DOHH2 (cell line): Measurements from ENCODE around the gene MUC5B.
"Not testable (repeated sequence)": the region's sequence is repeated elsewhere in the genome, so short reads cannot be mapped to it uniquely, and the experiment has no call there.

Source experiments
- H3F3A ChIP-seq: fragments of 200-600 bp; sonication (generic), shearing (Covaris generic); 2 replicates; pipeline ENCODE4 v1.6.0; 2016; ENCODE audit warnings: antibody characterized with exemption, mild to moderate bottlenecking; ENCODE audit not compliant: control insufficient read depth, insufficient read depth
- H3K27ac ChIP-seq: fragments of 200-600 bp; sonication (generic); 2 replicates; pipeline ENCODE4 v1.5.1; 2014; ENCODE audit warnings: low read depth, mild to moderate bottlenecking, low read length, moderate library complexity
- H3K27me3 ChIP-seq: fragments of 200-600 bp; sonication (generic); 2 replicates; pipeline ENCODE4 v1.6.1; 2014; ENCODE audit warnings: mild to moderate bottlenecking, low read length, mixed read lengths; ENCODE audit not compliant: control insufficient read depth
- H3K36me3 ChIP-seq: fragments of 200-600 bp; sonication (generic); 2 replicates; pipeline ENCODE4 v1.6.1; 2014; ENCODE audit warnings: mild to moderate bottlenecking, low read length, moderate library complexity, mixed read lengths; ENCODE audit not compliant: control insufficient read depth
- H3K4me1 ChIP-seq: fragments of 200-600 bp; sonication (generic); 2 replicates; pipeline ENCODE4 v1.6.1; 2014; ENCODE audit warnings: mild to moderate bottlenecking, low read length, mixed read lengths; ENCODE audit not compliant: control insufficient read depth
- H3K4me2 ChIP-seq: fragments of 200-600 bp; sonication (generic); 2 replicates; pipeline ENCODE4 v1.6.0; 2014; ENCODE audit warnings: mild to moderate bottlenecking, low read length, moderate library complexity
- H3K4me3 ChIP-seq: fragments of 200-600 bp; sonication (generic); 2 replicates; pipeline ENCODE4 v1.5.1; 2014; ENCODE audit warnings: mild to moderate bottlenecking, low read length, mixed read lengths
- H3K79me2 ChIP-seq: fragments of 200-600 bp; sonication (generic); 2 replicates; pipeline ENCODE4 v1.6.1; 2014; ENCODE audit warnings: mild to moderate bottlenecking, low read length, mixed read lengths; ENCODE audit not compliant: control insufficient read depth
- H3K9me2 ChIP-seq: fragments of 200-600 bp; sonication (generic); replicated peaks from 2 replicates; pipeline ENCODE4 v1.6.1; 2014; ENCODE audit warnings: mild to moderate bottlenecking, low read length, mixed read lengths; ENCODE audit not compliant: control insufficient read depth
- H3K9me3 ChIP-seq: fragments of 200-600 bp; sonication (generic); 2 replicates; pipeline ENCODE4 v1.6.1; 2014; ENCODE audit warnings: antibody characterized with exemption, low read length, mixed read lengths; ENCODE audit not compliant: control insufficient read depth, insufficient read depth
- H4K20me1 ChIP-seq: fragments of 200-600 bp; sonication (generic); 2 replicates; pipeline ENCODE4 v1.6.0; 2014; ENCODE audit warnings: low read depth, mild to moderate bottlenecking, antibody characterized with exemption, low read length, moderate library complexity; ENCODE audit not compliant: control insufficient read depth, insufficient read depth
- EZH2phosphoT487 ChIP-seq: fragments of 200-600 bp; sonication (generic); IDR thresholded peaks from 2 replicates; pipeline ENCODE4 v1.6.1; 2017; ENCODE audit warnings: borderline replicate concordance, mild to moderate bottlenecking, antibody characterized with exemption, low read length, moderate library complexity, mixed read lengths
- TF ChIP-seq, protein P1 (sequence below): fragments of 200-600 bp; sonication (generic); IDR thresholded peaks from one replicate; pipeline ENCODE4 v1.5.1; 2014; ENCODE audit warnings: antibody characterized with exemption, mild to moderate bottlenecking, low read depth, low read length; ENCODE audit not compliant: poor library complexity, severe bottlenecking

The MUC5B gene, protein sequence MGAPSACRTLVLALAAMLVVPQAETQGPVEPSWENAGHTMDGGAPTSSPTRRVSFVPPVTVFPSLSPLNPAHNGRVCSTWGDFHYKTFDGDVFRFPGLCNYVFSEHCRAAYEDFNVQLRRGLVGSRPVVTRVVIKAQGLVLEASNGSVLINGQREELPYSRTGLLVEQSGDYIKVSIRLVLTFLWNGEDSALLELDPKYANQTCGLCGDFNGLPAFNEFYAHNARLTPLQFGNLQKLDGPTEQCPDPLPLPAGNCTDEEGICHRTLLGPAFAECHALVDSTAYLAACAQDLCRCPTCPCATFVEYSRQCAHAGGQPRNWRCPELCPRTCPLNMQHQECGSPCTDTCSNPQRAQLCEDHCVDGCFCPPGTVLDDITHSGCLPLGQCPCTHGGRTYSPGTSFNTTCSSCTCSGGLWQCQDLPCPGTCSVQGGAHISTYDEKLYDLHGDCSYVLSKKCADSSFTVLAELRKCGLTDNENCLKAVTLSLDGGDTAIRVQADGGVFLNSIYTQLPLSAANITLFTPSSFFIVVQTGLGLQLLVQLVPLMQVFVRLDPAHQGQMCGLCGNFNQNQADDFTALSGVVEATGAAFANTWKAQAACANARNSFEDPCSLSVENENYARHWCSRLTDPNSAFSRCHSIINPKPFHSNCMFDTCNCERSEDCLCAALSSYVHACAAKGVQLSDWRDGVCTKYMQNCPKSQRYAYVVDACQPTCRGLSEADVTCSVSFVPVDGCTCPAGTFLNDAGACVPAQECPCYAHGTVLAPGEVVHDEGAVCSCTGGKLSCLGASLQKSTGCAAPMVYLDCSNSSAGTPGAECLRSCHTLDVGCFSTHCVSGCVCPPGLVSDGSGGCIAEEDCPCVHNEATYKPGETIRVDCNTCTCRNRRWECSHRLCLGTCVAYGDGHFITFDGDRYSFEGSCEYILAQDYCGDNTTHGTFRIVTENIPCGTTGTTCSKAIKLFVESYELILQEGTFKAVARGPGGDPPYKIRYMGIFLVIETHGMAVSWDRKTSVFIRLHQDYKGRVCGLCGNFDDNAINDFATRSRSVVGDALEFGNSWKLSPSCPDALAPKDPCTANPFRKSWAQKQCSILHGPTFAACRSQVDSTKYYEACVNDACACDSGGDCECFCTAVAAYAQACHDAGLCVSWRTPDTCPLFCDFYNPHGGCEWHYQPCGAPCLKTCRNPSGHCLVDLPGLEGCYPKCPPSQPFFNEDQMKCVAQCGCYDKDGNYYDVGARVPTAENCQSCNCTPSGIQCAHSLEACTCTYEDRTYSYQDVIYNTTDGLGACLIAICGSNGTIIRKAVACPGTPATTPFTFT (N-terminal part only)

DNA sequence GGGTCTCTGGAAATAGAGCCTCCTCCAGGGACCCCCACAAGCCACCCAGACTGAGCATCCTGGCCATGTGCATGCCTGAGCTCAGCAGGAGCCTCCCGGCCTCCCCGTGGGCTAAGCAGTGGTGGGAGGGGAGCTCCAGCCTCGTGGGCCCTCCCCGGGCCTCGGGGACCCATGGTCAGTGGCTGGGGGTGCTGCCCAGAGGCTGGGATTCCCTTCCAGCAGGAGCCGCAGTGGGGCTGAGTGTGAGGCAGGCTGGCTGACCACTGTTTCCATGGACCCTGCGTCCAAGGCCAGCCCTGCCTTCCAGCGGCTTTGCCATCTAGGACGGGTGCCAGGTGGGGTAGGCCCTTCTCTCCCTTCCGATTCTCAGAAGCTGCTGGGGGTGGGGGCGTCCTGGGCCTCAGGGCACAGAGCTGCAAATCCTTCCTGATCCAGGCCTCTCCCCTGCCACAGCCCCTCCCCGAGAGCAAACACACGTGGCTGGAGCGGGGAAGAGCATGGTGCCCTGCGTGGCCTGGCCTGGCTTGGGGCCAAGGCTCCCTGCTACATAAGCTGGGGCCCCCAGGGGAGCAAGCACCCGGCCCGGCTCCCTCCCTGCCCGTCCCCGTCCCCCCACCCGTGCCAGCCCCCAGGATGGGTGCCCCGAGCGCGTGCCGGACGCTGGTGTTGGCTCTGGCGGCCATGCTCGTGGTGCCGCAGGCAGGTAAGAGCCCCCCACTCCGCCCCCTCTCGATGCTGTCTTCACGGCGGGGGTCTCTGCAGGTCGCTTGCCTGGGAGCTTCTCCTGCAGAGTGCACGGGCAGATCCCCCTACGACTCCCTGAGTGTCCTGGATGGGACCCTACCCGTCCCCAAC is at the start of gene MUC5B:
Gene MUC5B, plus strand, starts transcription at position 576 of the 855 bp plus-strand sequence. Its CDS starts 58 bp downstream, at position 634.
- no peaks in the 10 kb centered on the region for H3K9me2 ChIP-seq
- no peaks in the 10 kb centered on the region for H3K36me3 ChIP-seq
- no peaks in the 10 kb centered on the region for H4K20me1 ChIP-seq
- H3K27ac ChIP-seq: no peak within 1 kb of the TSS
- TF ChIP-seq EZH2phosphoT487: no peak
- TF ChIP-seq, protein P1, sequence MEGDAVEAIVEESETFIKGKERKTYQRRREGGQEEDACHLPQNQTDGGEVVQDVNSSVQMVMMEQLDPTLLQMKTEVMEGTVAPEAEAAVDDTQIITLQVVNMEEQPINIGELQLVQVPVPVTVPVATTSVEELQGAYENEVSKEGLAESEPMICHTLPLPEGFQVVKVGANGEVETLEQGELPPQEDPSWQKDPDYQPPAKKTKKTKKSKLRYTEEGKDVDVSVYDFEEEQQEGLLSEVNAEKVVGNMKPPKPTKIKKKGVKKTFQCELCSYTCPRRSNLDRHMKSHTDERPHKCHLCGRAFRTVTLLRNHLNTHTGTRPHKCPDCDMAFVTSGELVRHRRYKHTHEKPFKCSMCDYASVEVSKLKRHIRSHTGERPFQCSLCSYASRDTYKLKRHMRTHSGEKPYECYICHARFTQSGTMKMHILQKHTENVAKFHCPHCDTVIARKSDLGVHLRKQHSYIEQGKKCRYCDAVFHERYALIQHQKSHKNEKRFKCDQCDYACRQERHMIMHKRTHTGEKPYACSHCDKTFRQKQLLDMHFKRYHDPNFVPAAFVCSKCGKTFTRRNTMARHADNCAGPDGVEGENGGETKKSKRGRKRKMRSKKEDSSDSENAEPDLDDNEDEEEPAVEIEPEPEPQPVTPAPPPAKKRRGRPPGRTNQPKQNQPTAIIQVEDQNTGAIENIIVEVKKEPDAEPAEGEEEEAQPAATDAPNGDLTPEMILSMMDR: no peak
- H3K79me2 ChIP-seq: no peaks in the 10 kb centered on the region
- no peak within 1 kb of the TSS for H3K4me2 ChIP-seq
- H3K4me1 ChIP-seq: no peaks in the 10 kb centered on the region
- no peak within 1 kb of the TSS for H3K4me3 ChIP-seq
- H3K9me3 ChIP-seq: no peaks in the 10 kb centered on the region
- no peaks in the 10 kb centered on the region for H3K27me3 ChIP-seq
- no peaks in the 10 kb centered on the region for H3F3A ChIP-seq

GRCh38 chr11:1173396-1173795 is 49.5 kb upstream of the MUC5B start:
- not testable (repeated sequence) for H3K27me3 ChIP-seq, H3K4me2 ChIP-seq, H3F3A ChIP-seq, H3K4me1 ChIP-seq, H3K27ac ChIP-seq, H3K4me3 ChIP-seq, H3K79me2 ChIP-seq, H3K9me2 ChIP-seq, H4K20me1 ChIP-seq, H3K36me3 ChIP-seq
- H3K9me3 ChIP-seq: peaks cover 38% of the 10 kb centered on the region; the same call in 1 of the 2 replicates

- peaks cover 38% of the 10 kb centered on the region; the same call in 1 of the 2 replicates for H3K9me3 ChIP-seq
- no peaks in the 10 kb centered on the region for H3K9me2 ChIP-seq
- no peaks in the 10 kb centered on the region for H3K36me3 ChIP-seq
- TF ChIP-seq, protein P1: no peak
- no peak for TF ChIP-seq EZH2phosphoT487
- no peaks in the 10 kb centered on the region for H3K79me2 ChIP-seq
- H4K20me1 ChIP-seq: no peaks in the 10 kb centered on the region
- H3K4me3 ChIP-seq: no peak overlapping the region
- H3F3A ChIP-seq: no peaks in the 10 kb centered on the region
- no peak overlapping the region for H3K4me2 ChIP-seq
- H3K4me1 ChIP-seq: no peaks in the 10 kb centered on the region
- H3K27me3 ChIP-seq: no peaks in the 10 kb centered on the region
- no peak overlapping the region for H3K27ac ChIP-seq
Measured at GRCh38 chr11:1174441-1175370, 48.2 kb upstream of the MUC5B start.
